Measurements from ENCODE around the gene HOMER2. TPM values are rescaled to one million over a fixed set of nuclear protein-coding genes. Genes with fewer than 3 reads are reported as not detected.

Gene HOMER2
- total and polyA plus RNA-seq, 2 donors = 1.2 to 8.9 TPM

DNA sequence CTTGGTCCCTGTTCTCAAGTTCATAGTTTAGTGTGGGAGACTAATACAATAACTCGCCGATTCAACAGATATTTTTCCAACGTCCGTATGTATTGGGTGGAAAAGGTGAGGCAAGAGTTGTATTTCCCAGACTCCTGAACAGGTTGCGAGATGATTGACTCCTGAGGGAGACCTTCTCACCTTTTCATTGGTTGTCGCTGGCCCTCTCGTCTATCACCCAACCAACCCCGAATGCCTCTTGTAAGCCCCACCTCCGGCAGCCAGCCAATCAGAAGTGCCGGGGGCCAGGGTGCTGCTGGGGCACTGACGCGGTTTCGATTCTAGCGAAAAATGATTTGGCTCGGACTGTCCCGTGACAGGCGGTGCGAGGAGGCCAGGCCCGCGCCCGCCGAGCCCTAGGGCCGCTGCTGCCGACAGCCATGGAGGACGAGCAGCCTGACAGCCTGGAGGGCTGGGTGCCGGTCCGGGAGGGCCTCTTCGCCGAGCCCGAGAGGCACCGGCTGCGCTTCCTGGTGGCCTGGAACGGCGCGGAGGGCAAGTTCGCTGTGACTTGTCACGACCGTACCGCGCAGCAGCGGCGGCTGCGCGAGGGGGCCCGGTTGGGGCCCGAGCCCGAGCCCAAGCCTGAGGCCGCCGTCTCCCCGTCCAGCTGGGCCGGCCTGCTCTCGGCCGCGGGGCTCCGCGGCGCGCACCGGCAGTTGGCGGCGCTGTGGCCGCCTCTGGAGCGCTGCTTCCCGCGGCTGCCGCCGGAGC is 143.0 kb downstream of the HOMER2 start, which contains the start of gene WHAMM:
TSS of gene WHAMM (plus strand) at position 321 of the 753 bp plus-strand sequence. CDS start at position 420, 99 bp downstream.
- Histone ChIP-seq H3K4me3 (ENCODE audit: low read depth, low read length) (peak within 1 kb of the TSS; percentile 88), H3K36me3 (ENCODE audit: insufficient read depth) (peaks cover 2% of the 10 kb centered on the region), H3K4me1 (ENCODE audit: insufficient read depth) (no peaks in the 10 kb centered on the region), H3K27ac (ENCODE audit: low read depth) (peak within 1 kb of the TSS; percentile 99)
- DNase-seq (ENCODE audit: extremely low spot score) = peak; percentile 96
- under 1% methylated on average over 67 of the region's 67 CpGs for WGBS

DNA sequence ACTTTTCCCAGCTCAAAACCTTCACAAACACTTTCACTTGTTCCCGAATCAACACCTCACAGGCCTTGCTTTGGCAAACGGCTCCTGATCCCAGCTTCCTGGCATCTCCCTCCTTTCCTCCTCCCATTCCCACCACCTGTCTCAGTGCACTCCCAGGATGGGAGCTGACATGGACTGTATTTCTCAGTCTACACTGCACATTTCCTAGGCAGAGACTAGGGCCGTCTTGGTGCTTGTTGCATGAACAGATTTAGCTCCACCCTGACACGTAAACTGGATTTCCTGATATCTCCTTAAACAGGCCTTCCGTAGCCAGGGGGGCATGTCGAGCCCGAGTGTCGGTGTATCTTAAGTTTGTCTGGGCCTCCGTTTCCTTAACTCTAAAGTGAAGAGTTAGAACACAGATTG is 143.9 kb downstream of the HOMER2 start:
- no peak overlapping the region for H3K27ac ChIP-seq (ENCODE audit: low read depth)
- WGBS = 81% methylated on average over 9 of the region's 9 CpGs
- no peaks in the 10 kb centered on the region for H3K36me3 ChIP-seq (ENCODE audit: insufficient read depth)
- no peaks in the 10 kb centered on the region for H3K4me1 ChIP-seq (ENCODE audit: insufficient read depth)
- no peak for DNase-seq (ENCODE audit: extremely low spot score)
- H3K4me3 ChIP-seq (ENCODE audit: low read depth, low read length) = no peak overlapping the region

DNA sequence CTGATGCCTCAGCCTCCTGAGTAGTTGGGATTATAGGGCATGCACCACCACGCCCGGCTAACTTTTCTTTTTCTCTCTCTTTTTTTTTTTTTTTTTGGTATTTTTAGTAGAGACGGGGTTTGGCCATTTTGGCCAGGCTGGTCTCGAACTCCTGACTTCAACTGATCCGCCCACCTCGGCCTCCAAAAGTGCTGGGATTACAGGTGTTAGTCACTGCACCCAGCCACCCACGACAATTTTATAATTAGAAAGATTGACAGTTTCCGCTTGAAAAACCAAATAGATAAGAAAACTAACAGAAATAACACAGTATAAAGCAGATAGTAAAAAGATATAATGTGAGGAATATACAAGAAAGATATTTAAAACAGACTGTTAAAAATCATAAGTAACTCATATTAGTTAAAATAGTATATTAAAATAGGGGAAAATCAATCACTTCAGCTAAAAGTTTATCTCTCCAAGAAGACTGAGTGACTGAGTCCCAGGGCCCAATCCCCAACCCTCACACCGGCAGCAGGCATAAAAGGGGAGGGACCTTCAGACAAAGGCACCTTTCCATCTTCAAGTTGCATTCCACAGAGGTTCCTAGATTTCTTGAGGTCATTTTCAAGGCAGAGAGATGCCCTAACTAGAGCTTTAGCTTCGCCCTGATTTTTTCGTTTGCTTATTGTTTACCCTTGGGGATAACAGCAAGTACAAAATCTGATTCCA is 144.4 kb downstream of the HOMER2 start:
- no peak for DNase-seq (ENCODE audit: extremely low spot score)
- Histone ChIP-seq H3K27ac (ENCODE audit: low read depth) (no peak overlapping the region), H3K36me3 (ENCODE audit: insufficient read depth) (no peaks in the 10 kb centered on the region), H3K4me1 (ENCODE audit: insufficient read depth) (no peaks in the 10 kb centered on the region), H3K4me3 (ENCODE audit: low read depth, low read length) (no peak overlapping the region)
- 87% methylated on average over 11 of the region's 11 CpGs for WGBS

DNA sequence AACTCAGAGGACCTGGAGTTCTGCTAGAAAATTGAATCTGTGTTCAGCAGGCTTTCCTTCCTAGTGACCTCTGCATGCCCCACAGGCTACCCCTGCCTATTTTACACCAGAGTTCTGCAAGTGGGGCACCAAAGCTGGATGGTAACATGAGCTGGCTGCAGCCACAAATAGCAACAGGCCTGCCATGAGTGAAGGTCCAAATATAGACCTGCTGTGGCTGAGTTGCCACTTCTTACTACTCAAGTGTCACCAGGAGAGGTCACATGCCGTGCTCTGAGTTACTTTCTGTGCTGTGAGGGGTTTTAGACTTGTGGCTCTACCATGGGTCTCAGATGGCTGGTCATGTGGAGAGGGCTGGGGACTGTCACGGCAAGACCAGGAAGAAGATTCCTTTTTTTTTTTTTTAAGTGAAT is 146.5 kb downstream of the HOMER2 start, which contains the start of gene FSD2:
TSS of gene FSD2 (minus strand) at position 76 of the 413 bp plus-strand sequence. CDS start 18,679 bp downstream, outside the sequence.
- Histone ChIP-seq H3K4me1 (ENCODE audit: insufficient read depth) (no peaks in the 10 kb centered on the region), H3K27ac (ENCODE audit: low read depth) (no peak within 1 kb of the TSS), H3K4me3 (ENCODE audit: low read depth, low read length) (no peak within 1 kb of the TSS), H3K36me3 (ENCODE audit: insufficient read depth) (no peaks in the 10 kb centered on the region)
- 61% methylated on average over 2 of the region's 2 CpGs for WGBS
- DNase-seq (ENCODE audit: extremely low spot score) = no peak

DNA sequence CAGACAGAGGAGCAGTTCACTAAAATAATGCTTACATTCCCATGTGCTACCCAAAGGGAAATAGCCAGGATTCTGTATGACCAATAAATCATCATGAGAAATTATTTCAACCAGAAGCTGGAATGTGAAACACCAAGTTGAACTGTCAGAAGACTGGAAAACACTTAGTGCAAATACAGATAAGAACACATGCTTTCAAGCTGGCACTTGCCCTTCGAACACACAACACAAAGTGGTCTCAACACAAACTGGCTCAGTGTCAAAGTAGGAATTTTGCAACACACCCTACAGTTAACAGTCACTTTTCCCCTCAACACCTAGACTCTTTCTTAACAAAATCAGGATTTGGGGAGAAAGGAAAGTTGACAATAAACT is 148.0 kb downstream of the HOMER2 start:
- WGBS = 49% methylated on average over 1 of the region's 1 CpG
- peak; percentile 25 for DNase-seq (ENCODE audit: extremely low spot score)
- Histone ChIP-seq H3K4me1 (ENCODE audit: insufficient read depth) (no peaks in the 10 kb centered on the region), H3K36me3 (ENCODE audit: insufficient read depth) (no peaks in the 10 kb centered on the region), H3K27ac (ENCODE audit: low read depth) (no peak overlapping the region), H3K4me3 (ENCODE audit: low read depth, low read length) (no peak overlapping the region)

DNA sequence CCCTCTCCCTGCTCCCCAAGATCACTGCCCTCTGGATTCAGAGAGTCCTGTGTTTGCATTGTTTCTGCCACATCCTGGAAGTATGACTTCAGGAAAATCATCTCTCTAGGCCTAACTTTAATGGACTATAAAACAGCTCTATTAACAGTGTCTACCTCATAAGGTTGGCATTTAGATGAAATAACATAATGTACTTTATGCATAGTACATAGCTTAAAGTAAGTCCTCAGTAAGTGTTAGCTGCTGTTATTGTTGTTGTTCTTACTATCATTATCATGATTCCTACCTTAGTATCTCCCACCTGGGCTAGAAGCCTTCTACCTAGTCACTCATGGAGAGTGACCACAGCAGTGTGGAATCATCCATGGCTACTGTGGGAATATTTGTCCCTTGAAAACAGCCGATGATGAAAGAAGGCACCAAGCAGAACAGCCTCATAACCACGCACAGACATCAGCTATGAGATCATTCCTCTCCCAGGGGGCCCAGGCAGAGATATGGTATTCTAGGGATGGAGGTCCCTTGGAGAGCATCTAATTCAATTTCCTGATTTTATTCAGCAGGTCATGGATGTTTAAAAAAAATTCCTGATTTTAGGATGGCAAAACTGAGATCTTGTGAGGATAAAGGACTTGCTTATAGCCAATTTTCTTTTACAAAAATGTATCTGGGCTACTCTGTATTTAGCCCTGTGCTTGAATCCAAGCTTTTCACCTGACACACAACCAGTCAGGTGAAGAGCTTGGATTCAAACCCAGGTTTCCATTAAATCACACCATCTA is 148.5 kb downstream of the HOMER2 start:
- Histone ChIP-seq H3K4me3 (ENCODE audit: low read depth, low read length) (no peak overlapping the region), H3K36me3 (ENCODE audit: insufficient read depth) (no peaks in the 10 kb centered on the region), H3K27ac (ENCODE audit: low read depth) (no peak overlapping the region), H3K4me1 (ENCODE audit: insufficient read depth) (no peaks in the 10 kb centered on the region)
- no peak for DNase-seq (ENCODE audit: extremely low spot score)
- 78% methylated on average over 2 of the region's 2 CpGs for WGBS

DNA sequence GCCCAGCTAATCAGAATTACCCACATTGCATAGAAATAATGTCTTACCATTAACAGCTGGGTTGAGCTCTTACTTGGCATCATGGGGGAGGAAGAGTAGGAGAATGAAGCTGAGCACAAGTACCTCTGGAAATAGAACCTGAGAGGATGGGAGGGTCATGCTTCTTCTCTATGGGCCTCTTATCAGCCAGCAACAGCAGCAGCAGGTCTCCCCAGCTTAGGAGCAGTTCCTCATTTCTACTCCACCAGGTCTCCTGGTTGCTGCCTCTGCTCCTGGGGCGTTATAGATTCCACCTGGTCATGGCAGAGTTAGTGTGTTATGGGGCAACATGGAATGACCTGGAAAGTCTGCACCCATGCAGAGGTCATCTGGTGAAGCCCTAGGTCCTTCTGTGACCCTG is 150.0 kb downstream of the HOMER2 start:
- no peaks in the 10 kb centered on the region for H3K36me3 ChIP-seq (ENCODE audit: insufficient read depth)
- no peak overlapping the region for H3K4me3 ChIP-seq (ENCODE audit: low read depth, low read length)

DNA sequence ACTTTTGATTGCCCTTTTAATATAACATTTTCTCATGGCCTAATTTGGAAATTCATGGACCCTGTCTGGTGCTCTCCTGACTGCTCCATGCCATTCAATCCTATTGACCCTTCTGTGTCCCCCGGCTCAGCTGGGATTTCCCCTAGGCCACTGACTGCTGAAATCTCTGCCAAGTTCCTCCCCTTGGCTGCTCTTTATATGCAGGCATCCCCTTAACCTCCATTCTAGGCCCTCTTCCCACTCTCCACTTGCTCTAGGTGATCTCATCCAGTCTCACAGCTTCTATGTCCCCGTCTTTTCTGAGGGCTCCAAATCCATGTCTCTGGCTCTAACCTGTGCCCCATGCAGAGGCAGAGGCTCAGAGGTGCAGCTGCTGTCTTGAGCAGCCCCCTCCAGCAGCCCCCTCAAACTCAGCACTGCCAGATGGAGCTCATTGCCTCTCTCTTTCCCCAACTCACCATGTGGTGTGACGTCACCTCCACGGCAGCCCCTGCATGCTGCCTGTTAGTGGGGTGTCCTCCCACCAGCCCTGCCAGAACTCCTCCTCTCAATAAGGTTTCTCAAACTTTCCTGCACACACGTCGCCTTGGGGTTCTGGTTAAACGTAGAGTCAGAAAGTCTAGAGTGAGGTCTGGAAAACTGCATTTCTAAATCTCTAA is 153.2 kb downstream of the HOMER2 start:
- DNase-seq (ENCODE audit: extremely low spot score) = no peak
- Histone ChIP-seq H3K4me3 (ENCODE audit: low read depth, low read length) (no peak overlapping the region), H3K4me1 (ENCODE audit: insufficient read depth) (no peaks in the 10 kb centered on the region), H3K27ac (ENCODE audit: low read depth) (no peak overlapping the region), H3K36me3 (ENCODE audit: insufficient read depth) (no peaks in the 10 kb centered on the region)
- 73% methylated on average over 7 of the region's 7 CpGs for WGBS

More for the DNA sequence above, 150.0 kb downstream of the HOMER2 start:
- WGBS = 73% methylated on average over 1 of the region's 1 CpG
- DNase-seq (ENCODE audit: extremely low spot score) = no peak
- H3K4me1 ChIP-seq (ENCODE audit: insufficient read depth) = no peaks in the 10 kb centered on the region
- H3K27ac ChIP-seq (ENCODE audit: low read depth) = no peak overlapping the region

Other genes starting within 250 kb of the HOMER2 start
- 2.0 TPM for gene AP3B2, start 242.8 kb downstream of the HOMER2 start, total RNA-seq
- gene AP3B2, start 242.8 kb downstream of the HOMER2 start, polyA plus RNA-seq = 2.2 TPM
- gene FSD2, start 146.7 kb downstream of the HOMER2 start, total RNA-seq = 1.2 TPM
- not detected for gene FSD2, start 146.7 kb downstream of the HOMER2 start, polyA plus RNA-seq
- 5.2 TPM for gene WHAMM, start 143.1 kb downstream of the HOMER2 start, total RNA-seq
- 6.9 TPM for gene WHAMM, start 143.1 kb downstream of the HOMER2 start, polyA plus RNA-seq
- gene RAMAC, start 33.5 kb upstream of the HOMER2 start, total RNA-seq = 38.9 TPM
- gene RAMAC, start 33.5 kb upstream of the HOMER2 start, polyA plus RNA-seq = 22.1 TPM
- 15.7 TPM for gene C15orf40, start 58.9 kb upstream of the HOMER2 start, total RNA-seq
- 17.2 TPM for gene C15orf40, start 58.9 kb upstream of the HOMER2 start, polyA plus RNA-seq
- 102 TPM for gene BTBD1, start 114.5 kb upstream of the HOMER2 start, total RNA-seq
- gene BTBD1, start 114.5 kb upstream of the HOMER2 start, polyA plus RNA-seq = 42.3 TPM
- 5.7 TPM for gene TM6SF1, start 154.9 kb upstream of the HOMER2 start, total RNA-seq
- gene TM6SF1, start 154.9 kb upstream of the HOMER2 start, polyA plus RNA-seq = 3.7 TPM